Measurements from ENCODE around the gene USP10. TPM values are rescaled to one million over a fixed set of nuclear protein-coding genes. Genes with fewer than 3 reads are reported as not detected.

USP10 gene
- total RNA-seq, 2 experiments from 2014 or later = 93.9 to 95.2 TPM

GRCh38 chr16:84675884-84676283, 23.9 kb upstream of the USP10 start:
- no peak overlapping the region for H3K27ac Mint-ChIP-seq
- H3K27me3 Mint-ChIP-seq (ENCODE audit: low read depth) = no peaks in the 10 kb centered on the region
- H3K4me1 Mint-ChIP-seq (ENCODE audit: low read depth) = peaks cover 7% of the 10 kb centered on the region
- H3K36me3 Mint-ChIP-seq (ENCODE audit: low read depth) = no peaks in the 10 kb centered on the region
- H3K4me3 Mint-ChIP-seq = no peak overlapping the region
- DNase-seq = no peak
- no peaks in the 10 kb centered on the region for H3K9me3 Mint-ChIP-seq
- CTCF ChIA-PET = no interaction called here
- intact Hi-C loops (cut with micrococcal nuclease) = loop anchor here (10.0 kb wide), 1 partner anchor 279 kb away; no protein-coding TSS in a partner anchor

- Mint-ChIP-seq H3K4me1 (ENCODE audit: low read depth) (peaks cover 3% of the 10 kb centered on the region), H3K27me3 (ENCODE audit: low read depth) (no peaks in the 10 kb centered on the region), H3K4me3 (no peak overlapping the region), H3K9me3 (no peaks in the 10 kb centered on the region), H3K36me3 (ENCODE audit: low read depth) (no peaks in the 10 kb centered on the region), H3K27ac (no peak overlapping the region)
- CTCF ChIA-PET = no interaction called here
- intact Hi-C loops (cut with micrococcal nuclease) = loop anchor here (10.0 kb wide), 1 partner anchor 278 kb away; no protein-coding TSS in a partner anchor
- no peak for DNase-seq
Measured at GRCh38 chr16:84677017-84677803, 22.6 kb upstream of the USP10 start.

- intact Hi-C loops (cut with micrococcal nuclease) = loop anchor here (10.0 kb wide), 1 partner anchor 277 kb away; no protein-coding TSS in a partner anchor
- Mint-ChIP-seq H3K4me1 (ENCODE audit: low read depth) (no peaks in the 10 kb centered on the region), H3K36me3 (ENCODE audit: low read depth) (no peaks in the 10 kb centered on the region), H3K9me3 (no peaks in the 10 kb centered on the region), H3K4me3 (no peak overlapping the region), H3K27me3 (ENCODE audit: low read depth) (no peaks in the 10 kb centered on the region), H3K27ac (no peak overlapping the region)
- CTCF ChIA-PET = no interaction called here
- DNase-seq = no peak
Measured at GRCh38 chr16:84677849-84678248, 22.0 kb upstream of the USP10 start.

GRCh38 chr16:84678541-84678940, 21.3 kb upstream of the USP10 start:
- no peak for DNase-seq
- Mint-ChIP-seq H3K36me3 (ENCODE audit: low read depth) (no peaks in the 10 kb centered on the region), H3K27ac (no peak overlapping the region), H3K27me3 (ENCODE audit: low read depth) (no peaks in the 10 kb centered on the region), H3K9me3 (no peaks in the 10 kb centered on the region), H3K4me1 (ENCODE audit: low read depth) (no peaks in the 10 kb centered on the region), H3K4me3 (no peak overlapping the region)
- CTCF ChIA-PET = interaction anchor here (0.6 kb wide), 1 partner anchor 856 kb away, joined by 5 read pairs; no protein-coding TSS in a partner anchor
- intact Hi-C loops (cut with micrococcal nuclease) = loop anchor here (10.0 kb wide), 1 partner anchor 276 kb away; no protein-coding TSS in a partner anchor

GRCh38 chr16:84680165-84680842, 19.5 kb upstream of the USP10 start:
- no peak overlapping the region for H3K27ac Mint-ChIP-seq
- no peaks in the 10 kb centered on the region for H3K27me3 Mint-ChIP-seq (ENCODE audit: low read depth)
- no peak for DNase-seq
- H3K9me3 Mint-ChIP-seq = no peaks in the 10 kb centered on the region
- intact Hi-C loops (cut with micrococcal nuclease) = no loop called here
- H3K4me1 Mint-ChIP-seq (ENCODE audit: low read depth) = no peaks in the 10 kb centered on the region
- H3K36me3 Mint-ChIP-seq (ENCODE audit: low read depth) = no peaks in the 10 kb centered on the region
- H3K4me3 Mint-ChIP-seq = no peak overlapping the region
- CTCF ChIA-PET = interaction anchor here (0.6 to 2.1 kb wide), 5 partner anchors 7 to 259 kb away, joined by 3 to 6 read pairs (median 4); no protein-coding TSS in a partner anchor

DNA sequence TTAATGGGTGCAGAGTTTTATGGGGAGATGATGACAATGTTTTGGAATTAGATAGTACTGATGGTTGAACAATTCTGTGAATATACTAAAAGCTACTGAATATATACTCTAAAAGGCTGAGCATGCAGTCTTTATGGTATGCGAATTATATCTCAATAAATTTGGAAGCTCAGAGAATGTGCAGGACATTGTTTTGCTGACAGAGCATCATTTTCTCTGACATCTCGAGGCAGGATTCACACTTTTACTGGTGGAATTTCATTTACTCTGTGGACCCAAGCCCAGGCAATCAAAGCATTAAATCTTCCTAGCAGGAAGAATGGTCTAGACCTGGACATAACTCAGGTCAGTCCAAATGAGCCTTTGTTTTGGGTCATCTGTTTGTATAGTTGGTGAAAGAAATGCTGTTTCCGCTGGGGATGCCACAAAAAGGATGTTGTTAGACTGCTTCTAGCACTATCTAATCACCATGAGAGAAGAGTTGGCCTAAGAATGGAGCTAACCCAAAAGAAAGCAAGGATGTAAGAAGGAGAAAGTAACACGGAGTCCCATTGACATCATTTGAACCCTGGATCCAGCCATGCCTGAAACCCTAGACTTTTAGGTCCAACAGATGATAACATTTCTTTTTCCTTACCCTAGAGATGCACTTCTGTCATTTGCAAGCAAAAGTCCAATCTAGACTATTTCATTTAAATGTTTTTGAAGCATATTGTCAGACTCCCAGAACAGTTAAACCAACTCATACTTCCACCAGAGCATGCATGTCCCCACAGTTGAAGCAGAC, 18.8 kb upstream of the USP10 start:
- no peak for DNase-seq
- intact Hi-C loops (cut with micrococcal nuclease) = no loop called here
- Mint-ChIP-seq H3K27ac (no peak overlapping the region), H3K36me3 (ENCODE audit: low read depth) (no peaks in the 10 kb centered on the region), H3K27me3 (ENCODE audit: low read depth) (no peaks in the 10 kb centered on the region), H3K4me3 (no peak overlapping the region), H3K9me3 (no peaks in the 10 kb centered on the region), H3K4me1 (ENCODE audit: low read depth) (no peaks in the 10 kb centered on the region)
- CTCF ChIA-PET = interaction anchor here (0.6 to 2.1 kb wide), 2 partner anchors 8 to 258 kb away, joined by 4 to 6 read pairs; no protein-coding TSS in a partner anchor

DNA sequence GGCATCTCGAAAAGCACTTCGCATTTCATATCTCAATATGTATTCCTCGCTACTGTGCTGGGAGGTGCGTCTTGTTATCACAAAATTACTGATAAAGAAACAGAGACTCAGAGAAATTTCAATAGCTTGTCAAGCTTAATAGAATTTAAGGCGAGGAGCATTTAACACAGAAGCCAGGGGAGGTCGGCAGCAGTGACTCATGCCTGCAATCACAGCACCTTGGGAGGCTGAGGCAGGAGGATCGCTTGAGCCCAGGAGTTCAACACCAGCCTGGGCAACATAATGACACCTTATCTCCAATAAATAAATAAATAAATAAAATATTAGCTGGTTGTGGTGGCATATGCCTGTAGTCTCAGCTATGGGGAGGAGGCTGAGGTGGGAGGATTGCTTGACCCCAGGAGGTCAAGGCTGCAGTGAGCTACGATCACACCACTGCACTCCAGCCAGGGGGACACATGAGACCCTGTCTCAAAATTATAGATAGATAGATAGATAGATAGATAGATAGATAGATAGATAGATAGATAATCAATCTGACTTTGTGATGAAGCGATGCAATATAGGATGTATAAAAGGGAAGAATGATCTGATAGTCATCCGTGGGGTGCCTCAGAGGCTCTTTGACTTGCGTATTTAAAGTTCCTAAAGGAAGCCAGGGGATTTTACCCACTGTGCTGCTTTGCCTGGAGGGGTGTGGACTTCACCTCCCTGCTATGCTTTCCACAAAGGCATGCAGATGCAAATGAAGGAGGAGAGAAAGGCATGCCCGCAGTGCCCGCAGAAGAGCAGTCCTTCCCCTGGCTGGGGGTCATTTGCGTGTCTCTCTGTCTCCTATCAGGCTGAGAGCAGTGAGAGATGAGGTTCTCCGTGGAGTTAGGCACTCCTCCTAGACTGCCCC, 15.9 kb upstream of the USP10 start:
- intact Hi-C loops (cut with micrococcal nuclease) = no loop called here
- Mint-ChIP-seq H3K27me3 (ENCODE audit: low read depth) (no peaks in the 10 kb centered on the region), H3K4me1 (ENCODE audit: low read depth) (peaks cover 4% of the 10 kb centered on the region), H3K27ac (no peak overlapping the region), H3K36me3 (ENCODE audit: low read depth) (no peaks in the 10 kb centered on the region), H3K4me3 (no peak overlapping the region), H3K9me3 (no peaks in the 10 kb centered on the region)
- CTCF ChIA-PET = interaction anchor here (0.6 to 1.1 kb wide), 3 partner anchors 12 to 54 kb away, joined by 3 to 4 read pairs (median 3); no protein-coding TSS in a partner anchor
- no peak for DNase-seq

DNA sequence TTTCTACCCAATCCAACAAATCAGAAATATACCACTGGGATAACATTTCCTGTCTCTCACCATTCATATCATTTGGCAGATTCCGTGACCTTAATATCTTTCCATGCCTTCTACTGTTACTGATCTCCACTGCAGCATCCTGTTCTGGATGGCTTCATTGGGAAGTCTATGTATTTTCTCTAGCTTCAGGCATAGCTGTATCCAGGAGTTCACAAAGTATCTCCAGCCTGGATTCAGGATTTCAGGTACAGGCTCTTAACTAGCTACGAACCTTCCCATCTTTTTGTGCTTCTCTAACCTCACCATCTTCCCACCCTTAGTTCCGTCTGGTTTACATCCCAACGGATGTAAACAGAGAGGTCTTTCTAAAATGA, 15.2 kb upstream of the USP10 start:
- Mint-ChIP-seq H3K9me3 (no peaks in the 10 kb centered on the region), H3K4me1 (ENCODE audit: low read depth) (peaks cover 4% of the 10 kb centered on the region), H3K4me3 (no peak overlapping the region), H3K36me3 (ENCODE audit: low read depth) (no peaks in the 10 kb centered on the region), H3K27ac (no peak overlapping the region), H3K27me3 (ENCODE audit: low read depth) (no peaks in the 10 kb centered on the region)
- DNase-seq = no peak
- intact Hi-C loops (cut with micrococcal nuclease) = no loop called here
- CTCF ChIA-PET = interaction anchor here (1.0 to 1.1 kb wide), 2 partner anchors 13 to 54 kb away, joined by 3 to 4 read pairs; no protein-coding TSS in a partner anchor

DNA sequence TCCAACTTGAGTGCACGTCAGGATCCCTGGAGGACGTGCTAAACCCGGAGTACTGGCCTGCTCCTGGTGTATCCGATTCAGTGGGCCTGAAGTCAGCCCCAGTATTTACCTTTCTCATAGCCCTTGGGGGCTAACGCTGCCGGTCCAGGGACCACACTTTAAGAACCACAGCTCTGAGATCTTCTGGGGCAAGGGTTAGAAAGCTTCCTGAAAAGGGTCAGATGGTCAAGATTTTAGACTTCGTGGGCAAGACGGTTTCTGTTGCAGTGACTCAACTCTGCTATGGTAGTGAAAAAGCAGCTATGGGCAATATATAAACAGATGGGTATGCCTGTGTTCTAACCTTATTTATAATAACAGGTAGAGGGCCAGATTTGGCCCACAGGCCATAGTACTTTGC, 14.6 kb upstream of the USP10 start:
- intact Hi-C loops (cut with micrococcal nuclease) = no loop called here
- Mint-ChIP-seq H3K4me1 (ENCODE audit: low read depth) (peaks cover 4% of the 10 kb centered on the region), H3K4me3 (no peak overlapping the region), H3K9me3 (no peaks in the 10 kb centered on the region), H3K36me3 (ENCODE audit: low read depth) (no peaks in the 10 kb centered on the region), H3K27ac (no peak overlapping the region), H3K27me3 (ENCODE audit: low read depth) (no peaks in the 10 kb centered on the region)
- CTCF ChIA-PET = interaction anchor here (0.6 to 2.1 kb wide), 4 partner anchors 14 to 94 kb away, joined by 3 to 6 read pairs (median 4); no protein-coding TSS in a partner anchor
- DNase-seq = no peak

GRCh38 chr16:84686707-84687298, 13.0 kb upstream of the USP10 start:
- intact Hi-C loops (cut with micrococcal nuclease) = no loop called here
- DNase-seq = no peak

GRCh38 chr16:84687715-84688114, 12.1 kb upstream of the USP10 start:
- no peaks in the 10 kb centered on the region for H3K36me3 Mint-ChIP-seq (ENCODE audit: low read depth)
- peak; percentile 9 for DNase-seq
- intact Hi-C loops (cut with micrococcal nuclease) = no loop called here
- CTCF ChIA-PET = interaction anchor here (0.6 to 2.9 kb wide), 5 partner anchors 15 to 514 kb away, joined by 3 to 15 read pairs (median 7); no protein-coding TSS in a partner anchor
- no peaks in the 10 kb centered on the region for H3K27me3 Mint-ChIP-seq (ENCODE audit: low read depth)
- no peak overlapping the region for H3K27ac Mint-ChIP-seq
- H3K4me1 Mint-ChIP-seq (ENCODE audit: low read depth) = peaks cover 4% of the 10 kb centered on the region
- no peaks in the 10 kb centered on the region for H3K9me3 Mint-ChIP-seq
- H3K4me3 Mint-ChIP-seq = no peak overlapping the region

More at GRCh38 chr16:84686707-84687298, 13.0 kb upstream of the USP10 start:
- H3K27ac Mint-ChIP-seq = no peak overlapping the region
- no peaks in the 10 kb centered on the region for H3K27me3 Mint-ChIP-seq (ENCODE audit: low read depth)
- peaks cover 4% of the 10 kb centered on the region for H3K4me1 Mint-ChIP-seq (ENCODE audit: low read depth)
- CTCF ChIA-PET = interaction anchor here (0.6 to 2.9 kb wide), 6 partner anchors 14 to 513 kb away, joined by 3 to 15 read pairs (median 5); no protein-coding TSS in a partner anchor
- no peaks in the 10 kb centered on the region for H3K36me3 Mint-ChIP-seq (ENCODE audit: low read depth)
- no peaks in the 10 kb centered on the region for H3K9me3 Mint-ChIP-seq
- no peak overlapping the region for H3K4me3 Mint-ChIP-seq
